NCI-H1417 (cell line): ENCODE measurements around the gene TIGD2.
"Not testable (repeated sequence)": the region's sequence is repeated elsewhere in the genome, so short reads cannot be mapped to it uniquely, and the experiment has no call there.

Experiments used
- DNase-seq, 3 experiments: peaks; one replicate each; lab custom pipeline; 2025; lab: John Stamatoyannopoulos, UW

Gene TIGD2

DNA sequence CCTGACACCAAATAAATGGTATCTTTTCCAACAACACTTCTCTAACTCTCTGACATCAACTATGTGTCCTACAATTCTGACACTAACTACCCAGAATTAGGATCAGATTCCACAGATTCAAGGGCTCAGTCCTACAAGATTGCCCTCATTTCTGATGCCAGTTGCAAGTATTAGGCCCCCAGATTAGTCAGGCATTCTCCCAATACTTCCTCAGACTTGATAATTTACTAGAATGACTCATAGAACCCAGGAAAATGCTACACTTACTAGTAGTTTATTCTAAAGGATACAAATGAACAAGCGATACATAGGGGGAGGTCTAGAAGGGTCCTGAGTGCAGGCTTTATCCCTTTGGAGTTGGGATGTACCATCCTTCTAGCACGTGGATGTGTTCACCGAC, 8.5 kb downstream of the TIGD2 start:
- DNase-seq = no peak

DNA sequence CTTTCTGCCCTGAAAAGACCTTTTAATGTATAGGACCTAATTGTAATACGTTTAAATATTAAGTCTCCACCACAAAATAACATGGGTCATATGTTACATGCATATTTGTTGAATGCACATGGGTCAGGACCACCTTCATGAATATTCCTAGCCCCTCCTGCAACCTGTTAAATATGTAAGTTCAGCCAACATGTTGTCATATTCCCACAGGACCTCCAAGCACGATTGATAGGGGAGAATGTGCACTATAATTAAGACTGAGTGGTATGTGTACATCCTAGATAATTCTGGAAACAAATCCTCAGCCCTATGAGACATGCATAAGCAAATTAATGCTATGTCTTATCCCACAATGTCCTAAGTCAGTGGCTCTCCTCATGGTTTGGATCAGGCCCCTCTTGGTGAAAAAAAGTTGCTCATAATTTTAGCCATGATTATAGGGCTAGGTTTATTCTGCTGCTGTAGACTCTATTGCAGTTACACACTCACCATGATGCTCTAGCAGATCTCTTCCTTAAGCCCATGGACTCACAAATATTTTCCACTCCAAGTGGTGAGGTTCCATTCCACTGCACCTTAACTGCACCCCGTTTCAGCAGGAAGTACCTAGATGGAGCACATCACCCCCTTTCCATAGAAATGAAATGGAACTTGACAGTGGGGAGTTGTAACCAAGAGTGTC, 10.2 kb downstream of the TIGD2 start:
- no peak for DNase-seq

DNA sequence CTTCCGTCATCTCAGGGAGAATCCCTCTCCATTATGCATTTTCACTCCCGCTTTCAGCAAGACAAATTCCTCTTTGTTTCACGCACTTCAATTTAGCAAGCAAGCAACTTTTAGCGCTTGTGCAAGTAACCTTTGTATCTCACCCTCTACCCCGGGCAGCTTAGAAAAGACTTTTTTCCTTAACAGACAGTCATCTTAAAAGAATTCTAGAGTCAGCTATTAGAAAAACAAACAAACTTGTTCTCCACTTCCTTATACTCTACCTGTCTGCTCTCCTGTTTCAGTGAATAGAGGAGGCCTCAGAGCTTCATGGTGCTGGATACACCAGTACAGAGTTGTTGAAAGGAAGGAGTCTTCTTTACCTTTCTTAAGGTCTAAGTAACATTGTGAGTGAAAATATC, 12.1 kb downstream of the TIGD2 start:
- DNase-seq = no peak

DNA sequence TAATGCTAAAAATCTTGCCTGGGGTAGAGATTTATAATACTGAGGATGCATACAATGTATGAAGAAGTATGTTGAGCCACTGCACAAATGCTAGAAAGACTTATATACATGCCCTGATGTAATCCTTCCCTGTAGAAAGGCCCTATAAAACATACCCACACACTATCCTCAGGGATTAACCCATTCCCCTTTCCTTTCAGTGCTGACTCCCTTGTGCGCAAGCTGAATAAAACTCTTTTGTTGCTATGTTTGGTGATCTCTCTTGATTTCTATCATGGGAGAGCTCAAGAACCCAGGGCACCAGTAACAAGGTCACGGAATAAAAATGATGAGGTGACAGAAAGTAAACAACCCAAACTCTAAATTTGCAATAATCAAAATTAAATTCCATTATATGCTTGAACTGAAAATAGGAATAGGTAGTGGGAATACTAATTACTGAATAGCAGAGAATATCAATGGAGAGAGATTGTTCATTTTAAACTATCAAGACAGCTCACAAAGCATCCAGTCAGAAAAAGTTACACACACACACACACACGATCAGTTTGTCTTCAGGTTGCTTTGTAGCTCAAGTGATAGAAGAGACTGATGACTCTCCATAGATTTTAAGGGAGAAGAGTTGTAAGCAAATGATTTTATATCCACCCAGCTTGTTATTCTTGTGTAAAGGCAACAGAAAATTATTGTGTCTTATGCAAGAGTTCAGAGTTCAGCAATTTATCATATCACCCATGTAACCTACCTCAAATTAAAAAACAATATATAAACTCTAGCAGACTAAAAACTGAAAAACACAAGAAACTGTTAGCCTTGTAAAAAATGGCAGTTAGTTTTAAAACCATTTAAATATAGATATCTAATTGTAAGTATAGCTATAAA, 14.8 kb downstream of the TIGD2 start:
- no peak for DNase-seq

DNA sequence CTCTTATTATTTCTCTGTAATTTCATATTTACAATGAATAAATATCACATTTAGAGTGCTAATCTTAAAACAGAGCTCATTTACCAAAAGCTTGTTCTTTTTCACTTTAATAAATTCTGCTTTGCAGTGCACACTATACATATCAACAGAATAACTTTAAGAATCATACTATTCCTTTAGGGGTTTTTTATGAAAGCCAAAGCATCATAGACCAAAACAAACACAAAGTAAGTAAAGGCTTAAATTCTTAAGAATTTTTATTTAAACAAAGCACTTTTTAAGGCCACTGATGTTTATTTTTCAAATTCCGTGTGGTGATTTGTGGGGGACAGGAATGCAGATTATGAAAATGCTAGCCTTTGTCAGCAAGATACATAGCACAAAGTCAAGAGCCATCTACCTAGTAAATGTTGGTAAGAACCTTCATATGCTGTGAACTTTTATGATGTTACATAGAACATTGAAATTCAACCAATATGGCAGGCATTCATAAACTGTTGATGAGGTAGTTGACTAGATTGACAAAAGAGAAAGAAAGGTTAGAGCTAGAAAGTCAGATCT, 17.8 kb downstream of the TIGD2 start:
- DNase-seq = no peak

DNA sequence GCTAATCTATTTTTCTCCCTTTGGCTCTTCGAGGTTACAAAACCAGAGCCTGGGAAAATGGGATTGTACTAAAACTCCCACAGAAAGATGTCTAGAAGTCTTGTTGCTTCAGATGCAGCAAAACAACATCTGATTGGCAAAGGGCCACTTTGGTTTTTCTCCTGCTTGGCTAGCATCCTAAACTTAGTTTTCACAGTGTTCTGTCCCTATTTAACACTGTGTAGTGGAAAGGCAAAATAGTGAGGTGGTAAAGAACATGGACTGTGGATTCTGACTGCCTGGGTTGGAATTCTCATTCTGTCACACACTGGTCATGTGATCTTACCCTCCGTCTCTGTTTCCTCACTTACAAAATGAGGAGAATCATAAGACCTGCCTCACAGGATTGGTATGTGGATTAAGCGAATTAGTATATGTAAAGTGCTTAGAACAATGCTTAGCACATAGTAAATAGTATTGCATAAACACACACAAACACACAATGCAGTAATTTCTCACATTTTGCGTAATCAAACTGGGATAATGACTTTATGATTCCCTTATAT, 23.5 kb downstream of the TIGD2 start:
- no peak for DNase-seq

DNA sequence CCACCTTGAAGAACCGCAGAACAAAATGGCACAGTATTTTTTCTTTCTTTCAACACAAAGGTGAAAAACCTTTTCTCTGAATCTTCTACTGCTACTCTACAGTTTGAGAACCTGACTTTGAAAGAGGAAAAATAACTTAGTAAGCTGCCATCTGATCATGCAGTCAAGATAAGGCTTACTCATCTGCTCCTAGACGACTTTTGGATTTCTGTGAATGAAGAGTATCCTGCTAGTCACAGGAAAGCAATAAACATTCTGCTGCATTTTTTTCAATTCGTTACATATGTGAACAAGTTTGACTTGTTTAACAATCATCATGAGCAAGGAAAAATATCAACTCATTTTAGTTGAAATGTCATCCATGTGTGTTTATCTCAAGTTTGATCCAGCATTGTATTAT, 25.2 kb downstream of the TIGD2 start:
- no peak for DNase-seq

DNA sequence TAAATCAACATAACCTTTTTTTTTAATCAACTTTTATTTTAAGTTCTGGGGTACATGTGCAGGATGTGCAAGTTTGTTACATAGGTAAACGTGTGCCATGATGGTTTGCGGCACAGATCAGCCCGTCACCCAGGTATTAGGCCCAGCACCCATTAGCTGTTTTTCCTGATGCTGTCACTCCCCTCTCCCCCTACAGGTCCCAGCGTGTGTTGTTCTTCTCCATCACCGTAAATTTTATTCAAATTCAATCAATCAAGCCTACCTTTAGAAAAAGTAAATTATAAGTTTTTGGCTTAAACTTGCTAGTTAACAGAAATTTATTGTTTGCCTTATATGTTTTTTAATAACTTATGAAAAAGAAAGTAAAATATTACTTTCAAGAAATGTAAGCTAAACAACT, 25.9 kb downstream of the TIGD2 start:
- DNase-seq = no peak

DNA sequence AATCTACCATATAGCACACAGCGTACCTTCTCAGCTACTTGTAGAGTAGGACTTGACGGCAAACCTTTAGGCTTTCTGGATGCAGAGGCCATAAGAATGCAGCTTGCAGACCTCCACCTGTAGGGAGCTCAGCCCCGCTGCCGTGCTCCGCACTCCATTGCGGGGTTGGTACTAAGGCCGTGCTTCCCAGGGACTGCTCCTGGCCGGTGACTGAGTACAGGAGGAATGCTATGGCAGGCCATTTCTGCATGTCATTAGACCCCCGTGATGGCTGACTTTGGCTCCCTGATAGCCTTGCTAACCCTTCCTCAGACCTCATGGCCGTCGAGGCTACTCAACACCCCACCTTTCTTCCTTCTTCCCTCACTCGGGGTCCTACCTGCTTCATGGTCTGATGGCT, 26.4 kb downstream of the TIGD2 start:
- no peak for DNase-seq

DNA sequence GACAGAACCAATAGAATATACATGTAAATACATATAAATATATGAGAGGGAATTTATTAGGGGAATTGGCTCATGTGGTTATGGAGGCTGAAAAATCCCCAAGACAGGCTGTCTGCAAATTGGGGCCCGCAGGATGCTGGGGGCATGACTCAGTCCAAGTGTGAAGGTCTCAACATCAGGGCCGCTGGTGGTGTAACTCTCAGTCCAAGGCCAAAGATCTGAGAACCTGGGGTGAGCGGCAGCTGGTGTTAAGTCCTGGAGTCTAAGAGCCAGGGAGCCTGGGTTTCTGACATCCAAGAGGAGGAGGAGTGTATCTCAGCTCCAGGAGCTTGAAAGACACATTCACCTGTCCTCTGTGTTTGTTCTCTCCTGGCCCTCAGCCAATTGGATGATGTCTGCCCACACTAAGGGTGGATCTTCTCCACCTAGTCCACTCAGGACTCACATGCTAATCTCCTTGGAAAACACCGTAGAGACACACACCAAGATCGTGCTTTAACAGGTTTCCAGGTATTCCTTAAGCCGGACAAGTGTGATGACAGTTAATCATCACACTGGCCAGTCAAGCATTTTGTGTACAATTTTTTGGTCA, 28.9 kb downstream of the TIGD2 start:
- DNase-seq = peak in 1 of 3 experiments; percentile 7

DNA sequence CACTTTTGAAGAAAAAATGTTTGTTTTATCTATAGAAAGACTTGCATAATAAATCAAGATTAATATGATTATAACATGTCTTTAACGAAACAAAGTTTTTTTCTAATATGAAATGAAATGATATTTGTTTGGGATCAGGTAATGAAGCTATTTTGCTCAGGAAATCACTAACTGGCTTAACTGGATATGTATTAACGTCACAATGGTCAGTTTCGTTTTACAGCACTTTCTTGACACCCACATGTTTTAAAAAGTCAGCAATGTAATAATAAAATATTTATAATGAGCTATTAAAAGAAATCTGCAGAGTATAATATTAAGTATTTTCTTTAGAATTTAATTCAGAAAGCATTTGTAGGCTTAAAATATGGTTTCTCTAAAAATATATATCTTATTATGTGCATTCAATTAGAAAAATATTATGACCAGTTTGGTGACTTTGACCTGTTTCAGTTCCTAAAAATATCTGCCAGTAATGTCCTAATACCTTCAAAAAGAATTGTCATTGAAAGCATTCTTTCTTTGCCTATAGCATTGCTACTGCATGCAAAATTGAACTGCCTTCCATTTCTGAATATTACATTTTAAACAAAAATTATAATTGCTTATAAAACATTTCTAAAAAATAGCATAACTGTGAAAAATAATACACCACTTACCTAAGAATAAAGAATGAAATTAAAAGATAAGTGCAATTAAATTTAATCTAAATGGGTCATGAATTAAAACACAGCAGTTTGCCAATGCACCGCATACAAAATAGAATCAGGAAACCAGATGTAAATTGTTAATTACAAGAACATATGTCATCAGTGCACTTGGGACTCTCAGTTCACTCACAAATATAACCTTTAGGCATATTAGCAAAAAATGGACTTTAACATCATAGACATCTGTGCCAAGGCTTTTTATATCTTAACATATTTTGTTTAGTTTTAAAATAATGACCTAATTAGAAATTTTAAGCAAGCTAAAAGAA, 31.6 kb downstream of the TIGD2 start:
- no peak for DNase-seq

DNA sequence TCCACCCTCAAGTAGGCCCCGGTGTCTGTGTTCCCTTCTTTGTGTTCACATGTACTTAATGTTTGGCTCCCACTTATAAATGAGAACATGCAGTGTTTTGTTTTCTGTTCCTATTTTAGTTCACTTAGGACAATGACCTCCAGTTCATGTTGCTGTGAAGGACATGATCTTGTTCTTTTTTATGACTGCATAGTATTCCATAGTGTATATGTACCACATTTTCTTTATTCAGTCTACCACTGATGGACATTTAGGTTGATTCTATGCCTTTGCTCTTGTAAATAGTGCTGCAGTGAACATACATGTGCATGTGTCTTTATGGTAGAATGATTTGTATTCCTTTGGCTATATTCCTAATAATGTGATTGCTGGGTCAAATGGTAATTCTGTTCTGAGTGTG, 33.3 kb downstream of the TIGD2 start:
- DNase-seq = not testable (repeated sequence)

DNA sequence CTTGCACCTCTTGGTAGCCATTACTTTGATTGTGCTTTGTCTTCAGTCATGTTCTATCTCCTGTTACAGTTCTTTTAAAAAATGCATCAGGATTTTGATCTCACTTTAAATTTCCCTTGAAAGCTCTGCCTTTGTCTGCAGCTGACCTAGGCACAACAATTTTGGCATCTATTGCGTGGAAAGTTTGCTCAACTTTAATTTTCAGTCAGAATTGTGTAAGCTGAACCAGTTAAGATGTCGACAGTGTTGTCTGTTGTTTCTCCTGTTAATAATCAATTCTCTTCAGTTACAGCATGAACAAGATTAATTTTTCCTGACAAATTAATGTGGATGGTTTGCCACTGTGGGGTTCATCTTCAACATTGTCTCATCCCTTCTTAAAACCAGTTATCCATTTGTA, 34.9 kb downstream of the TIGD2 start:
- no peak for DNase-seq

DNA sequence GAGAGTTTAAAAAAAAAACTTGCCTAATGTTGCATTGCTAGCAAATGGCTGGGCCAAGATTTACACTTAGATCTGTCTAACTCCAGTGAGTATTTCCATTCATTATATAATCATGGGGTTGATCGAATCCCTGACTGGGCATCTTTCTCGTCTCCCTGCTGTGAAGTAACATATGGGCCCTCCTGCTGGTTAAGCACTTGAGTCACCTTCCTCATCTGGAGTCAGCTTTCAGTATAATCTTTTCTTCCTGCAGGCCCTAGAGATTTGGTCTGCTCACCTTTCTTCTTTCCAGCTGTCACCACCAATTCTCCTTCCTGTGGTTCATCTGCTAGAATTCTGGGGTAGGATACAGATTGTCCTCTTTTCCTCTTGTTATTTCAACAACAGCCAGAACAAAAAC, 41.6 kb downstream of the TIGD2 start:
- peak; percentile 26 to 93 (median 68) for DNase-seq

DNA sequence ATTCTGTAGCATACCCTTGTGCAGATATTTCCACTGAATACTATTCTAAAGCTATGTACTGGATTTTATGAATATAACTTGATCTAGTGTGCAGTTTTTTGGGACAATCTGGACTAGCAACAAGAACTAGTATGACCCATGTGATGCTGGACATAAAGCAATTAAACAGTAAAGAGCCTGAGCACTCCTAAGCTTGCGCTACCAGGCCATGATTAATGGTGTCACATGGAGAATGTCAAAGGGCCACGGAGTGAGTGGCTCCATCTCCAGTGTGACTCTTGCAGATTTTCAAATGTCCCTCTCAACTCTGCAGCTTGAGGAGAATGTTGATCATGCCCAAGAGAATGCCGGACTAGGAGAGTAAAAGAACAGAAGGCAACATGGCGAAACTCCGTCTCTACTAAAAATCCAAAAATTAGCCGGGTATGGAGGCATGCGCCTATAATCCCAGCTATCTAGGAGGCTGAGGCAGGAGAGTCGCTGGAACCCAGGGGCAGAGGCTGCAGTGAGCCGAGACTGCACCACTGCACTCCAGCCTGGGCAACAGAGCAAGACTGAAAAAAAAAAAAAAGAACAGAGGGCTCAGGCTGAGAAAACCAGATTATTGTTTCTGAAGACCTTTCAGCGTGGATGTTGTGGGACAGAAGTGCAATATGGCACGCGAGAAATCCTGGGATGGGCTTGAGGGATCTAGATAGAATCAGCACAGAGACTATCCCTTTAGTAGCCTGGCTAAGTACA, 45.0 kb downstream of the TIGD2 start:
- no peak for DNase-seq

DNA sequence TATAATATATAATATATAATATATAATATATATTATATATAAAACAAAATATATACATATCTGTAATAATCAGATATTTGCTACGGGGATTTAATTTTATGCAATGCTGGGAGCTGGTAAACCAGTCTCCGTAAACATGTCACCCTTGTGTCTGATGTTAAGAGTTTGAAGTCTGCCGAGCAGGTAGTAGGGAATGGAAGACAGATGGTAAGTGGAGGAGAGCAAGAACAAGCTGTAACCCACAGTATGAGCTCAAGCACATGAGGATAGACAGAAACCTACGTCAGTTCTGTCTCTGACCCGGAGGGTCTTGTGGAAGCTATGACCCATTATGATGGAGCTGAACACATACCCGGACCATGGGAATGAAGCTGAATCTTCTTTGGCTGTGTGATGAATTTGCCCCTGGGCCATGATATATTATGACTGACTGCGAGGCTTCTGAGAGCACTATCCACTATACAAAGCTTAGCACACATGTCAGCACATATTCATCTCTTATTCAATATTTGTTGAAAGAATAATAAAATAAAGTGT, 46.2 kb downstream of the TIGD2 start:
- DNase-seq = peak in 2 of 3 experiments; percentile 15 to 45

DNA sequence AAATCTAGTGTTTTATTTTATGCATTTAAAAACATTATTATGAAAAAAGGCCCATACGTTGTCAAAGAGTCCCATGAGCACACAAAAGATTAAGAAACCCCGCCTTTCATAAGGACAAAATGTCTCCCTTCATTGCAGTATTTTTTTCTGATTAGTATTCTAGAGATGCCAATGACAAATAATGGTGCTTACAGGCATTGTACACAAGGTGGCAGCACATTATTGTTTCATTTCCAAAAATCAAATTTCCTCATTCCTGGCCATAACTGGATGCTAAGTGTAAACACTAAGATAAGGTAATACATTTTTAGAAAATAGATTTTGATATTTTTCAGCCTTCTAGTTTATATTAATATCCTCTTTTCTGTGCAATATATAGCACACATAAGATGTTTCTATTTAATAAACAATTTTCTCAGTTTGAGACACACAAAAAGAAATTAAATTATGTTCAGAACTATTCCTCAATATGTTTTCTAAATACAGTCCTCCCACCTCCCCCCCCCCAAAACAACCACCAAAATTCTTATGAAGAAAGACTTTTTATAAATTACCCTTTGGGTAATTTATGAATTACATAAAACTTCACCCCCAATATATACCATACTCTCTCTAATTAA, 47.7 kb downstream of the TIGD2 start:
- DNase-seq = peak; percentile 34 to 79 (median 65)

DNA sequence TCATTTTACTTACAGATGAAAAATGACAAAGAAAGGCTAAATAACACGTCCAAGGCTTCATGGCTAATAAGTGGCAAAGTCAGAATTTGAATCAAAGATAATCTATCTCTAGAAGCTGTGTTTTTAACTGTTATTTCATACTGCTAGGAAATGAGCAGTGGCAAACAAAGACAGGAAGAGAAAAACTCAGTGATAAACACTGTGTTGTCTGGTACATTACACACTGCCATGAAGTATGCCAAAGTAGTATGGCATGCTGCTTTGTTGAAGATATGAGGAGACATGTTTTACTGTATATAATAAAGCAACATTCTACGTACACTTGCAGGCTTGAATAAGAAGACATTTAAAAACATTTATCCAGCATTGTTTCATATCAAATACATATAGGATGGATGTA, 49.5 kb downstream of the TIGD2 start:
- DNase-seq = no peak

DNA sequence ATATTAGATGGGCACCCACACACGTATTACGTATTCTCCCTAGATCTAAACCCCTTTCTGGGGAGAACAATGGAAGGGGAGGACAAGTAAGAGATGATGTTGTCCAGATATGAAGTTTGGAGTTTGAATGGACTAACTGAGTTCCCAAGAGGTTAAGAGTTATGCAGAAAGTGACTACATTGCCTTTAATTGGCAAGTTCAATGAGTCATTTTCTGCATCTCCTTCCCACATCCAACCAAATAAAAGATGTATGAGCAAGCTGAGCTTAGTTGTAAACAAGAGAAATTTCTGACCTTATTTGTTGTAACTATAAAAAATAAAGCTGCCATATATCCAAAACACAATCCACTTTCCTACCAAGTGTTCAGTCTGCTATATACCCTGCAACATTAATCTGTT, 50.5 kb downstream of the TIGD2 start:
- no peak for DNase-seq

DNA sequence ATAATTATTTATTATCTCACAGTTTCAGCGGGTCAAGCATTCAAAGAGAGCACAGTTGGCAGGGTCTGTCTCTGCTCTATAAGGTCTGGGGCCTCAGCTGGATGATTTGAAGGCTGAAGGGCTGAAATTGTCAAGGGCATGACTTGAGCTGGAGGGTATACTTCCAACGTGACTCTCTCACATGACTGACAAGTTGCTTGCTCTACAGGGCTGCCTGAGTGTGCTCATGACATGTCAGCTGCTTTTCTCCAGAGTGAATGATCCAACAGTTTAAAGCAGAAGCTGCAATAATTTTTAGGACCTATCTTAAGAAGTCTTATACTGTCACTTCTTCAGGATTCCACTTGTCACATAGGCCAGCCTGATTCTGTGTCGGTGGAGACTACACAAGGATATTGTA, 51.2 kb downstream of the TIGD2 start:
- no peak for DNase-seq
